ENCODE measurements around the gene KEL. TPM values are rescaled to one million over a fixed set of nuclear protein-coding genes. Genes with fewer than 3 reads are reported as not detected.

The KEL gene
- total and polyA plus RNA-seq, 2 donors (not counting 3 experiments of a cell fraction or from before 2014, with no cell fraction given), result 0.30 to 1.2 TPM

DNA sequence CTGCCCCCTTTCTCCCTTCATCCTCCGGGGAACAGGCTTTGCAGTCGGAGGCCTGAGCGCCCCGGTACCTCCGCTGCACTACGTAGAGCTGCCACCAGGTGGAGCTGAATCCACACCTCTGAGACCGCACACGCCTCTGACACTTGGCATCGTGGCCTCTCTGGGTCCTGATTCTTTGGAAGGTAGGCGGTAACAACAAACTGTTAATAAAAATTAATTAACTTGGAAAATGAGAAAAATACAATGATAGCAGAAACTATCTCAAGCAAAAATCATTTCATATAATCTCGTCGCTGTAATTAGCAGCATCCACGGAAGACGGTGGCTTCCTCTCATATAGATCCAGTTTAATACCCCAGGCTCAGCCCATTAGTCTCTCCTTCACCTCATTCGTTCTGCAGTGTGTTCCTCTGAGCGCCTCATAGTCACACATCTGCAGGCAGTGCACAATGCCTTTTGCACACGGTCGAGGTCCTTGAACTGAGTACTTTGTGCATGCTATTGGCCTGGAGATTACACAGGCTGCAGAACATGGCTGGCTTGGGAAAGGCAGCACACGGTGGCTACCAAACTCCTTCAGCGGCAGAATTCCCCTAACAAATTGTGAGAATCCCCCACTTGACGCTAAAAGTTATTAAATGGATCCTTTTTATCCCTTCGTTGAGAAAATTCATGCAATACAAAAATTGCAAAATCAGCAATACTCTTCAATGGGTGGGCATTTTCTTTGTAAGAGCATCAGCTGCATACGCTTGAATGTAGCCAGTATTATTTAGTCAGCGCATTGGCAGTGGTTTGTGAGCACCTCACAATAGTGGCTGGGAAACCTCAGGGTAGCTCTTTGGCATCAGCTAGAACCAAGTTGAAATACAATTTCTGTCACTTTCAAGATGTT is 46.1 kb upstream of the KEL start:
- intact Hi-C loops (cut with micrococcal nuclease), result loop anchor here (1.0 to 5.0 kb wide), 2 partner anchors 207 to 289 kb away; no protein-coding TSS in a partner anchor
- no peaks in the 10 kb centered on the region for H3K9me1 ChIP-seq (replicated peaks; ENCODE audit: control insufficient read depth, extremely low read depth, insufficient read depth, low read length)
- dilution Hi-C loops (cut with MboI; ENCODE audit: extremely low pct_ligation_motif_present, low sequenced_read_pairs), result loop anchor here (25.0 kb wide), 1 partner anchor 204 kb away; the partner anchor contains the start of gene TAS2R40
- no peaks in the 10 kb centered on the region for H3K9me3 ChIP-seq (replicated peaks; ENCODE audit: control insufficient read depth, insufficient read depth, low read length)
- POLR2A ChIA-PET, result interaction anchor here (1.0 kb wide), 1 partner anchor 207 kb away, joined by 3 read pairs; no protein-coding TSS in a partner anchor
- DNase-seq (ENCODE audit: low read depth, low spot score) (peak; percentile 62), FAIRE-seq (peak; percentile 84)
- peaks cover 15 to 18% of the 10 kb centered on the region in 2 experiments for H3K27me3 ChIP-seq (ENCODE audit: control insufficient read depth in 2 of 2, insufficient read depth in 2 of 2, low read length in 2 of 2)
- H3K79me2 ChIP-seq (ENCODE audit: control insufficient read depth, insufficient read depth, low read length), result no peaks in the 10 kb centered on the region
- H2AFZ ChIP-seq (ENCODE audit: low read depth, low read length), result no peak overlapping the region
- H3K36me3 ChIP-seq (ENCODE audit: control insufficient read depth in 2 of 2, extremely low read depth in 1 of 2, insufficient read depth in 2 of 2, low read length in 2 of 2), result no peaks in the 10 kb centered on the region
- no TSS peak for BruUV-seq (replicated peaks)
- H4K20me1 ChIP-seq (replicated peaks; ENCODE audit: control insufficient read depth, extremely low read depth, insufficient read depth, low read length), result no peaks in the 10 kb centered on the region
- H3K4me2 ChIP-seq (ENCODE audit: insufficient read depth, low read length), result no peak overlapping the region
- CTCF ChIA-PET, result interaction anchor here (0.9 to 26.4 kb wide), 10 partner anchors 9 to 473 kb away, joined by 3 to 967 read pairs (median 3); partner anchors contain the start of gene TAS2R40
- TF ChIP-seq, protein P1, sequence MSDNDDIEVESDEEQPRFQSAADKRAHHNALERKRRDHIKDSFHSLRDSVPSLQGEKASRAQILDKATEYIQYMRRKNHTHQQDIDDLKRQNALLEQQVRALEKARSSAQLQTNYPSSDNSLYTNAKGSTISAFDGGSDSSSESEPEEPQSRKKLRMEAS (IDR thresholded peaks at IDR 0.05; ENCODE audit: insufficient read depth, insufficient read length), result no peak
- TF ChIP-seq, protein P2, sequence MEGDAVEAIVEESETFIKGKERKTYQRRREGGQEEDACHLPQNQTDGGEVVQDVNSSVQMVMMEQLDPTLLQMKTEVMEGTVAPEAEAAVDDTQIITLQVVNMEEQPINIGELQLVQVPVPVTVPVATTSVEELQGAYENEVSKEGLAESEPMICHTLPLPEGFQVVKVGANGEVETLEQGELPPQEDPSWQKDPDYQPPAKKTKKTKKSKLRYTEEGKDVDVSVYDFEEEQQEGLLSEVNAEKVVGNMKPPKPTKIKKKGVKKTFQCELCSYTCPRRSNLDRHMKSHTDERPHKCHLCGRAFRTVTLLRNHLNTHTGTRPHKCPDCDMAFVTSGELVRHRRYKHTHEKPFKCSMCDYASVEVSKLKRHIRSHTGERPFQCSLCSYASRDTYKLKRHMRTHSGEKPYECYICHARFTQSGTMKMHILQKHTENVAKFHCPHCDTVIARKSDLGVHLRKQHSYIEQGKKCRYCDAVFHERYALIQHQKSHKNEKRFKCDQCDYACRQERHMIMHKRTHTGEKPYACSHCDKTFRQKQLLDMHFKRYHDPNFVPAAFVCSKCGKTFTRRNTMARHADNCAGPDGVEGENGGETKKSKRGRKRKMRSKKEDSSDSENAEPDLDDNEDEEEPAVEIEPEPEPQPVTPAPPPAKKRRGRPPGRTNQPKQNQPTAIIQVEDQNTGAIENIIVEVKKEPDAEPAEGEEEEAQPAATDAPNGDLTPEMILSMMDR (IDR thresholded peaks at IDR 0.05; ENCODE audit: extremely low read depth in 1 of 2, insufficient read depth in 1 of 2, low read depth in 1 of 2, low read length in 2 of 2), result peak; percentile 88 to 91
- TF ChIP-seq GATA2 (IDR thresholded peaks at IDR 0.05; ENCODE audit: insufficient read depth, insufficient read length, low read depth, low read length), result no peak
- peaks cover under 1% of the 10 kb centered on the region for H3K4me1 ChIP-seq (ENCODE audit: control insufficient read depth, extremely low read depth, insufficient read depth, low read length)
- no peak overlapping the region for H3K9ac ChIP-seq (replicated peaks; ENCODE audit: extremely low read depth, insufficient read depth, low read length)
- no peak overlapping the region for H3K4me3 ChIP-seq (replicated peaks in 1 of 3; ENCODE audit: insufficient read depth in 1 of 3, low read depth in 1 of 3, low read length in 3 of 3)
- no peak overlapping the region for H3K27ac ChIP-seq (ENCODE audit: insufficient read depth, low read depth, low read length)
